HepG2 (cell line): ENCODE measurements around the gene QRICH2. TPM values are rescaled to one million over a fixed set of nuclear protein-coding genes. Genes with fewer than 3 reads are reported as not detected.

Experiments used
- ETV5 ChIP-seq: IDR thresholded peaks from 2 replicates; pipeline ENCODE4 v1.6.1; 2018; ENCODE audit warnings: missing biosample characterization, missing genetic modification reagents, inconsistent platforms, borderline replicate concordance
- JARID2 ChIP-seq: sonication (generic); formaldehyde crosslinking; IDR thresholded peaks from 2 replicates; pipeline ENCODE4 v1.8.1; 2023; ENCODE audit warnings: missing genetic modification reagents, inconsistent platforms; ENCODE audit not compliant: insufficient replicate concordance
- MLLT10 ChIP-seq: sonication (generic); formaldehyde crosslinking; IDR thresholded peaks from 2 replicates; pipeline ENCODE4 v1.4.0; 2020; ENCODE audit warnings: missing genetic modification reagents
- STAG1 ChIP-seq: sonication (generic); formaldehyde crosslinking; IDR thresholded peaks from 2 replicates; pipeline ENCODE4 v1.4.0; 2020; ENCODE audit warnings: missing genetic modification reagents
- TRIM22 ChIP-seq: fragments of 450-650 bp; IDR thresholded peaks from 2 replicates; pipeline ENCODE4 v1.6.1; 2017
- TSC22D2 ChIP-seq: sonication (generic); formaldehyde crosslinking; IDR thresholded peaks from 2 replicates; pipeline ENCODE4 v1.5.1; 2020; ENCODE audit warnings: missing genetic modification reagents, mild to moderate bottlenecking, borderline replicate concordance
- ZFP82 ChIP-seq: sonication (generic); formaldehyde crosslinking; IDR thresholded peaks from 2 replicates; pipeline ENCODE4 v1.5.1; 2020; ENCODE audit warnings: mild to moderate bottlenecking, missing genetic modification reagents, borderline replicate concordance
- ZNF337 ChIP-seq: sonication (generic); formaldehyde crosslinking; IDR thresholded peaks from 2 replicates; pipeline ENCODE4 v1.5.1; 2020; ENCODE audit warnings: missing genetic modification reagents, low read depth, mild to moderate bottlenecking, borderline replicate concordance
- ZNF354B ChIP-seq: sonication (generic); formaldehyde crosslinking; IDR thresholded peaks from 2 replicates; pipeline ENCODE4 v1.8.0; 2022; ENCODE audit warnings: mild to moderate bottlenecking, missing genetic modification reagents
- ZNF484 ChIP-seq: sonication (generic); formaldehyde crosslinking; IDR thresholded peaks from 2 replicates; pipeline ENCODE4 v1.5.1; 2020; ENCODE audit warnings: mild to moderate bottlenecking, low read depth, missing genetic modification reagents, borderline replicate concordance
- ZNF605 ChIP-seq: sonication (generic); formaldehyde crosslinking; IDR thresholded peaks from 2 replicates; pipeline ENCODE4 v1.8.0; 2022; ENCODE audit warnings: mild to moderate bottlenecking, missing genetic modification reagents
- ZSCAN5A ChIP-seq: sonication (generic); formaldehyde crosslinking; IDR thresholded peaks from 2 replicates; pipeline ENCODE4 v1.8.0; 2022; ENCODE audit warnings: mild to moderate bottlenecking, missing genetic modification reagents, borderline replicate concordance
- polyA plus RNA-seq, 8 experiments: library from polyadenylated mRNA; depleted of rRNA in 3 of 8; stranded (reverse) in 7 of 8; unstranded in 1 of 8; fragments of >200 nt; fragmentation: Illumina TruSeq in 4 of 8; extraction: Trizol in 4 of 8; gene quantifications; 2 replicates each; pipeline versions ENCODE4 v1.2.1 to v1.2.3, GENCODE V29; 2011 to 2016; ENCODE audit warnings: low read depth in 4 of 8, missing spikeins in 1 of 8, mixed read lengths in 1 of 8; ENCODE audit not compliant: insufficient read depth in 1 of 8
- total RNA-seq, 5 experiments: library from RNA; depleted of rRNA; stranded (reverse); fragments of >200 nt; fragmentation: Illumina TruSeq; extraction: Trizol; gene quantifications; 2 replicates each; pipeline ENCODE4 v1.2.3, GENCODE V29; 2016; ENCODE audit warnings: low read depth in 1 of 5
- TF ChIP-seq, protein P1 (sequence below): sonication (generic); formaldehyde crosslinking; IDR thresholded peaks from 2 replicates; pipeline ENCODE4 v1.4.0; 2020; ENCODE audit warnings: mild to moderate bottlenecking, missing genetic modification reagents
- TF ChIP-seq, protein P2 (sequence below): sonication (generic); formaldehyde crosslinking; IDR thresholded peaks from 2 replicates; pipeline ENCODE4 v1.4.0; 2020; ENCODE audit warnings: missing genetic modification reagents, borderline replicate concordance

QRICH2 gene
- total and polyA plus RNA-seq, 2 of the 13 experiments (the other 11 are each of a cell fraction or from before 2014, with no cell fraction given) = 3.7 to 5.7 TPM

- no peak for TF ChIP-seq ZSCAN5A
- TF ChIP-seq, protein P1, sequence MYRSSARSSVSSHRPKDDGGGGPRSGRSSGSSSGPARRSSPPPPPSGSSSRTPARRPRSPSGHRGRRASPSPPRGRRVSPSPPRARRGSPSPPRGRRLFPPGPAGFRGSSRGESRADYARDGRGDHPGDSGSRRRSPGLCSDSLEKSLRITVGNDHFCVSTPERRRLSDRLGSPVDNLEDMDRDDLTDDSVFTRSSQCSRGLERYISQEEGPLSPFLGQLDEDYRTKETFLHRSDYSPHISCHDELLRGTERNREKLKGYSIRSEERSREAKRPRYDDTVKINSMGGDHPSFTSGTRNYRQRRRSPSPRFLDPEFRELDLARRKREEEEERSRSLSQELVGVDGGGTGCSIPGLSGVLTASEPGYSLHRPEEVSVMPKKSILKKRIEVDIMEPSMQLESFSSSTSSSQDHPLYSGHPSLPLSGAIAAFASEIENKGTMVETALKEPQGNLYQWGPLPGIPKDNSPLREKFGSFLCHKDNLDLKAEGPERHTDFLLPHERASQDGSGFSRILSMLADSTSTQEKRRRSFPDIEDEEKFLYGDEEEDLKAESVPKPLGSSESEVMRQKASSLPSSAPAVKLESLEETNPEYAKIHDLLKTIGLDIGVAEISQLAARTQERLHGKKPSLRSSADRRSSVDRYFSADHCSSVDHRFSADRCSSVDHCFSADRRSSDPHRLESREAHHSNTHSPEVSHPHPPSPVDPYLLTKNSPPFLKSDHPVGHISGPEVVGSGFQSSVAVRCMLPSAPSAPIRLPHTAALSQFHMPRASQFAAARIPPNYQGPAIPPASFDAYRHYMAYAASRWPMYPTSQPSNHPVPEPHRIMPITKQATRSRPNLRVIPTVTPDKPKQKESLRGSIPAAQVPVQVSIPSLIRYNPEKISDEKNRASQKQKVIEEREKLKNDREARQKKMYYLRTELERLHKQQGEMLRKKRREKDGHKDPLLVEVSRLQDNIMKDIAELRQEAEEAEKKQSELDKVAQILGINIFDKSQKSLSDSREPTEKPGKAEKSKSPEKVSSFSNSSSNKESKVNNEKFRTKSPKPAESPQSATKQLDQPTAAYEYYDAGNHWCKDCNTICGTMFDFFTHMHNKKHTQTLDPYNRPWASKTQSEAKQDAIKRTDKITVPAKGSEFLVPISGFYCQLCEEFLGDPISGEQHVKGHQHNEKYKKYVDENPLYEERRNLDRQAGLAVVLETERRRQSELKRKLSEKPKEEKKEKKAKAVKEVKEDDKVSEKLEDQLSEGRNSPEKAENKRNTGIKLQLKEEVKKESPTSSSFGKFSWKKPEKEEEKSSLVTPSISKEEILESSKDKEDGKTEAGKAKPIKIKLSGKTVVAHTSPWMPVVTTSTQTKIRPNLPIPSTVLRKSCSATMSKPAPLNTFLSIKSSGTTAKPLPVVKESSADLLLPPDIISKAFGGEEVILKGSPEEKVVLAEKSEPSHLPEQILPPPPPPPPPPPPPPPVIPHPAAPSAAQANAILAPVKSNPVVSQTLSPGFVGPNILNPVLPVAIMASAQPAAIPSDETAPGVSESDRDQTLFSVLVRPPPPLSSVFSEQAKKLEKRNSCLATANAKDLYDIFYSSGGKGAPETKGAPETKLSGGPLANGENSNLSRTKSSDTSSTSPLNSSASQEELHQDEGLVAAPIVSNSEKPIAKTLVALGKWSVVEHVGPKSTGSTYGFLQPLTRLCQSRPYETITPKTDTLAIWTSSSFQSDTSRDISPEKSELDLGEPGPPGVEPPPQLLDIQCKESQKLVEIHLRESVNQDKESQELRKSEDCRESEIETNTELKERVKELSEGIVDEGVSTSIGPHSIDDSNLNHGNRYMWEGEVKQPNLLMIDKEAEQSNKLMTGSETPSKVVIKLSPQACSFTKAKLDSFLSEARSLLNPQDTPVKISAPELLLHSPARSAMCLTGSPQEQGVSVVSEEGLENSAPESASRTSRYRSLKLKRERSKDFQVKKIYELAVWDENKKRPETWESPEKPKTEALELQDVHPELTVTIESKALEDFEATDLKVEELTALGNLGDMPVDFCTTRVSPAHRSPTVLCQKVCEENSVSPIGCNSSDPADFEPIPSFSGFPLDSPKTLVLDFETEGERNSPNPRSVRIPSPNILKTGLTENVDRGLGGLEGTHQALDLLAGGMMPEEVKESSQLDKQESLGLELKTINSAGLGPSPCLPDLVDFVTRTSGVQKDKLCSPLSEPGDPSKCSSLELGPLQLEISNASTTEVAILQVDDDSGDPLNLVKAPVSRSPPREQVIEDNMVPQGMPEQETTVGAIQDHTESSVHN (CRISPR knock-in tag) = no peak
- TF ChIP-seq STAG1 (CRISPR knock-in tag) = peak; percentile 98
- TF ChIP-seq ZNF354B (CRISPR knock-in tag) = no peak
- no peak for TF ChIP-seq MLLT10
- TF ChIP-seq TSC22D2 (CRISPR knock-in tag) = no peak
- TF ChIP-seq ETV5 (CRISPR knock-in tag) = peak; percentile 36; the same call in 1 of the 2 replicates
- TF ChIP-seq ZNF605 (CRISPR knock-in tag) = peak; percentile 72; the same call in 1 of the 2 replicates
- TF ChIP-seq JARID2 (CRISPR knock-in tag) = peak; percentile 70
- no peak for TF ChIP-seq ZNF484 (CRISPR knock-in tag)
- TF ChIP-seq, protein P2, sequence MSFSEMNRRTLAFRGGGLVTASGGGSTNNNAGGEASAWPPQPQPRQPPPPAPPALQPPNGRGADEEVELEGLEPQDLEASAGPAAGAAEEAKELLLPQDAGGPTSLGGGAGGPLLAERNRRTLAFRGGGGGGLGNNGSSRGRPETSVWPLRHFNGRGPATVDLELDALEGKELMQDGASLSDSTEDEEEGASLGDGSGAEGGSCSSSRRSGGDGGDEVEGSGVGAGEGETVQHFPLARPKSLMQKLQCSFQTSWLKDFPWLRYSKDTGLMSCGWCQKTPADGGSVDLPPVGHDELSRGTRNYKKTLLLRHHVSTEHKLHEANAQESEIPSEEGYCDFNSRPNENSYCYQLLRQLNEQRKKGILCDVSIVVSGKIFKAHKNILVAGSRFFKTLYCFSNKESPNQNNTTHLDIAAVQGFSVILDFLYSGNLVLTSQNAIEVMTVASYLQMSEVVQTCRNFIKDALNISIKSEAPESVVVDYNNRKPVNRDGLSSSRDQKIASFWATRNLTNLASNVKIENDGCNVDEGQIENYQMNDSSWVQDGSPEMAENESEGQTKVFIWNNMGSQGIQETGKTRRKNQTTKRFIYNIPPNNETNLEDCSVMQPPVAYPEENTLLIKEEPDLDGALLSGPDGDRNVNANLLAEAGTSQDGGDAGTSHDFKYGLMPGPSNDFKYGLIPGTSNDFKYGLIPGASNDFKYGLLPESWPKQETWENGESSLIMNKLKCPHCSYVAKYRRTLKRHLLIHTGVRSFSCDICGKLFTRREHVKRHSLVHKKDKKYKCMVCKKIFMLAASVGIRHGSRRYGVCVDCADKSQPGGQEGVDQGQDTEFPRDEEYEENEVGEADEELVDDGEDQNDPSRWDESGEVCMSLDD (CRISPR knock-in tag) = no peak
- TF ChIP-seq TRIM22 = no peak
- no peak for TF ChIP-seq ZFP82
- no peak for TF ChIP-seq ZNF337
These were observed 28.9 kb downstream of the QRICH2 start (continued) for GRCh38 chr17:76278952-76279741.
